ENCODE results near the gene ELOF1.
"Not testable (repeated sequence)": the region's sequence is repeated elsewhere in the genome, so short reads cannot be mapped to it uniquely, and the experiment has no call there.

ELOF1 gene

GRCh38 chr19:11577451-11578257 lies 18.6 kb upstream of the ELOF1 start, which contains the start of gene ACP5:
Gene ACP5 (minus strand): TSS chr19:11577645. CDS start chr19:11577317, 328 bp downstream.
- no peak for DNase-seq (ENCODE audit: low spot score in 2 of 2)
- Mint-ChIP-seq H3K36me3 (peaks cover 7% of the 10 kb centered on the region), H3K4me1 (peaks cover 22% of the 10 kb centered on the region), H3K27ac (no peak within 1 kb of the TSS), H3K9me3 (no peaks in the 10 kb centered on the region), H3K4me3 (peak within 1 kb of the TSS; percentile 71)
- no peak for ATAC-seq

- H3K4me1 Mint-ChIP-seq, result peaks cover 13% of the 10 kb centered on the region
- H3K9me3 Mint-ChIP-seq, result no peaks in the 10 kb centered on the region
- no peak overlapping the region for H3K4me3 Mint-ChIP-seq
- H3K27ac Mint-ChIP-seq, result no peak overlapping the region
- DNase-seq (ENCODE audit: low spot score in 2 of 2) (no peak), ATAC-seq (no peak)
- peaks cover 7% of the 10 kb centered on the region for H3K36me3 Mint-ChIP-seq
These were observed 17.2 kb upstream of the ELOF1 start for GRCh38 chr19:11576227-11576626.

GRCh38 chr19:11574689-11575088 lies 15.7 kb upstream of the ELOF1 start:
- ATAC-seq, result peak; percentile 72
- Mint-ChIP-seq H3K9me3 (no peaks in the 10 kb centered on the region), H3K27ac (no peak overlapping the region), H3K4me3 (no peak overlapping the region), H3K4me1 (peaks cover 7% of the 10 kb centered on the region), H3K36me3 (peaks cover 7% of the 10 kb centered on the region)
- DNase-seq (ENCODE audit: low spot score in 2 of 2), result no peak

GRCh38 chr19:11573763-11574162 lies 14.7 kb upstream of the ELOF1 start:
- not testable (repeated sequence) for H3K36me3 Mint-ChIP-seq; H3K9me3 Mint-ChIP-seq; ATAC-seq; DNase-seq (ENCODE audit: low spot score in 2 of 2); H3K4me1 Mint-ChIP-seq; H3K27ac Mint-ChIP-seq; H3K4me3 Mint-ChIP-seq

GRCh38 chr19:11573354-11573753 lies 14.3 kb upstream of the ELOF1 start:
- ATAC-seq; H3K27ac Mint-ChIP-seq; H3K36me3 Mint-ChIP-seq; H3K4me1 Mint-ChIP-seq; H3K4me3 Mint-ChIP-seq; DNase-seq (ENCODE audit: low spot score in 2 of 2); H3K9me3 Mint-ChIP-seq: not testable (repeated sequence)

GRCh38 chr19:11570039-11570462 lies 11.0 kb upstream of the ELOF1 start:
- no peak for ATAC-seq
- H3K27ac Mint-ChIP-seq, result no peak overlapping the region
- no peak overlapping the region for H3K4me3 Mint-ChIP-seq
- DNase-seq (ENCODE audit: low spot score in 2 of 2), result no peak
- no peaks in the 10 kb centered on the region for H3K36me3 Mint-ChIP-seq
- peaks cover 8% of the 10 kb centered on the region for H3K4me1 Mint-ChIP-seq
- H3K9me3 Mint-ChIP-seq, result no peaks in the 10 kb centered on the region

GRCh38 chr19:11566164-11566563 lies 7.1 kb upstream of the ELOF1 start:
- Mint-ChIP-seq H3K4me3 (no peak overlapping the region), H3K4me1 (peaks cover 14% of the 10 kb centered on the region), H3K27ac (no peak overlapping the region), H3K36me3 (no peaks in the 10 kb centered on the region), H3K9me3 (no peaks in the 10 kb centered on the region)
- DNase-seq (ENCODE audit: low spot score in 2 of 2) (no peak), ATAC-seq (no peak)

GRCh38 chr19:11565649-11565980 lies 6.6 kb upstream of the ELOF1 start:
- not testable (repeated sequence) for DNase-seq (ENCODE audit: low spot score in 2 of 2); H3K4me3 Mint-ChIP-seq; ATAC-seq; H3K9me3 Mint-ChIP-seq; H3K36me3 Mint-ChIP-seq; H3K27ac Mint-ChIP-seq
- peaks cover 17% of the 10 kb centered on the region for H3K4me1 Mint-ChIP-seq

GRCh38 chr19:11564082-11564807 lies 5.2 kb upstream of the ELOF1 start:
- DNase-seq (ENCODE audit: low spot score in 2 of 2); H3K4me3 Mint-ChIP-seq; H3K9me3 Mint-ChIP-seq; ATAC-seq; H3K36me3 Mint-ChIP-seq; H3K27ac Mint-ChIP-seq: not testable (repeated sequence)
- peaks cover 27% of the 10 kb centered on the region for H3K4me1 Mint-ChIP-seq

- Mint-ChIP-seq H3K9me3 (no peaks in the 10 kb centered on the region), H3K36me3 (peaks cover 9% of the 10 kb centered on the region), H3K4me1 (peaks cover 30% of the 10 kb centered on the region), H3K27ac (no peak overlapping the region), H3K4me3 (no peak overlapping the region)
- ATAC-seq, result no peak
- DNase-seq (ENCODE audit: low spot score in 2 of 2), result no peak
These were observed 4.5 kb upstream of the ELOF1 start for GRCh38 chr19:11563532-11563931.

- peak overlapping the region; percentile 58 for H3K27ac Mint-ChIP-seq
- H3K4me1 Mint-ChIP-seq, result peaks cover 47% of the 10 kb centered on the region
These were observed 1.5 kb upstream of the ELOF1 start for GRCh38 chr19:11560404-11561051.

GRCh38 chr19:11556634-11557420 lies 2.2 kb downstream of the ELOF1 start:
- DNase-seq (ENCODE audit: low spot score in 2 of 2) (no peak), ATAC-seq (no peak)
- Mint-ChIP-seq H3K4me3 (peak overlapping the region; percentile 84), H3K4me1 (peaks cover 57% of the 10 kb centered on the region), H3K9me3 (no peaks in the 10 kb centered on the region), H3K27ac (peak overlapping the region; percentile 90), H3K36me3 (peaks cover 49% of the 10 kb centered on the region)

More at GRCh38 chr19:11560404-11561051, 1.5 kb upstream of the ELOF1 start:
- H3K9me3 Mint-ChIP-seq, result no peaks in the 10 kb centered on the region
- DNase-seq (ENCODE audit: low spot score in 2 of 2) (peak; percentile 31 to 74), ATAC-seq (peak; percentile 72)
- H3K4me3 Mint-ChIP-seq, result peak overlapping the region; percentile 84
- peaks cover 26% of the 10 kb centered on the region for H3K36me3 Mint-ChIP-seq

GRCh38 chr19:11555246-11555645 lies 3.8 kb downstream of the ELOF1 start:
- Mint-ChIP-seq H3K27ac (peak overlapping the region; percentile 50), H3K4me1 (peaks cover 47% of the 10 kb centered on the region)
- no peak for ATAC-seq

GRCh38 chr19:11554160-11554559 lies 4.9 kb downstream of the ELOF1 start:
- H3K27ac Mint-ChIP-seq, result no peak overlapping the region
- ATAC-seq (no peak), DNase-seq (ENCODE audit: low spot score in 2 of 2) (no peak)
- peaks cover 40% of the 10 kb centered on the region for H3K4me1 Mint-ChIP-seq
- peaks cover 46% of the 10 kb centered on the region for H3K36me3 Mint-ChIP-seq
- H3K9me3 Mint-ChIP-seq, result no peaks in the 10 kb centered on the region
- no peak overlapping the region for H3K4me3 Mint-ChIP-seq

More at GRCh38 chr19:11555246-11555645, 3.8 kb downstream of the ELOF1 start:
- Mint-ChIP-seq H3K36me3 (peaks cover 49% of the 10 kb centered on the region), H3K9me3 (no peaks in the 10 kb centered on the region), H3K4me3 (no peak overlapping the region)
- DNase-seq (ENCODE audit: low spot score in 2 of 2), result no peak
